HG03066 (cell line): Measurements from ENCODE around the gene KRT26.
"Not testable (repeated sequence)": the region's sequence is repeated elsewhere in the genome, so short reads cannot be mapped to it uniquely, and the experiment has no call there.

ENCODE experiments used
- ATAC-seq: cut with Tn5 transposase; IDR thresholded peaks from one replicate; pipeline ENCODE4 v1.9.1; 2021; ENCODE audit warnings: low read depth; ENCODE audit not compliant: unreplicated experiment

Gene KRT26

DNA sequence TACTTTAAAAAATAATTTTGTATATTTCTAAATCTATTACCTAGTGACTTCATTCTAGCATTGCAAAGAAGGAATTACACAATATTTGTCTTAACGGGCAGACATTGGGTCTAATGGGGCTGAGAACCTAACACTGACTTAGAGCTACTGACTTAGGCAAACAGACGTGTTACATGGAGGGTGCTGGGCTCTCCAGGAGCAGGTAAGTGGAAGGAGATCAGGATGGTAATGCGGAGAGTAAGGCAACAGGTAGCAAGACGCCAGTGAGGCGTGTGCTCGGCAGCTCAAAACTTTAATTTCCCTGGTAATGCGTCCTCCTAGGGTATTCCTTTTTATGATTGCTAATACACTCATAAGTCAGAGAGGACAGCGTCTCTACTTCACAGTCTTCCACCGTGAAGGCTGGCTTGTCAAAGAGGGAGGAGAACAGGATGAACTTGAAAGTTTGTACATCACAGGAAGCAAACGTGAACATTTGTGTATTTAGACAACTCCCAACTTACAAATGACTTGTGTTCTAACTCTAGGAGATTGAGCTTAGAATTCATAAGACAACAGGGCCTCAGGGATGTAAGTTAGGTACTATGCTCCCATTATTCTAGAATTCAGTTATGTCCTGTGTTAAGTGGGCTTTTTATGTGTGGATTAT, 23.1 kb upstream of the KRT26 start:
- no peak for ATAC-seq

DNA sequence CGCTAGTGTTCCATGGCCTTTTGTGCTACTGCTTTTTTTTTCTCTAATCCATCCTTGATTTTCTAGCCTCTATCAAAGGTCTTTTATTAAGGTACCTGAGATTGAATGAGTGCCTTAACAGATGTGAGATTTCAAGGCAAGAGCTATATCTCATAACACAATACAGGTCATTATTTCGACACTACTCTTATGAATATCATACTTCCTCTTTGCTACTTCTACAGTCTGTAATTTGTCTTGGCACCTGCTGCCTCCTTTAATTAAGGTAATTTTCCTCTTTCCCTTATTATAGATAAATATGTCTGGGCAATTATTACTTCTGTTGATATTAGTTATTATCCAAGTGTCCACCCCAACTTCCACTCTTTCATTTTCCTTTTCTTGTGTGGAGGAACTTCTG, 22.5 kb upstream of the KRT26 start:
- no peak for ATAC-seq

DNA sequence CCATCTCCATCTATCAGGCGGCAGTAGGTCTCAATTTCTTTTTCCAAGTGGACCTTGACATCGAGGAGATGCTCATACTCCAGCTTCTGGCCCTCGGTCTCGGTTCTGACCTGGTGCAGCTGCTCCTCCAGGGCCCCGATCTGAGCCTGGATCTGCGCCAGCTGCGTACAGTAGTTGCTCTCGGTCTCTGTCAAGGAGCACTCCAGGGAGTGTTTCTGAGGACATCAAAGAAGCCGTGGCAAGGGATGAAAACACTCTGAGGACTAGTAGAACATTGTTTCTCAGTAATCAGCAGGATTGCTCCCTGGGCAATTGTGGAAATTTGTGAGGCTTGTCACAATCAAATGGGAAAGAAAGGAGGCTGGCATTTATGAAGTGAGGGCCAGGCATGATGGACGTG, 21.8 kb upstream of the KRT26 start:
- ATAC-seq: no peak

DNA sequence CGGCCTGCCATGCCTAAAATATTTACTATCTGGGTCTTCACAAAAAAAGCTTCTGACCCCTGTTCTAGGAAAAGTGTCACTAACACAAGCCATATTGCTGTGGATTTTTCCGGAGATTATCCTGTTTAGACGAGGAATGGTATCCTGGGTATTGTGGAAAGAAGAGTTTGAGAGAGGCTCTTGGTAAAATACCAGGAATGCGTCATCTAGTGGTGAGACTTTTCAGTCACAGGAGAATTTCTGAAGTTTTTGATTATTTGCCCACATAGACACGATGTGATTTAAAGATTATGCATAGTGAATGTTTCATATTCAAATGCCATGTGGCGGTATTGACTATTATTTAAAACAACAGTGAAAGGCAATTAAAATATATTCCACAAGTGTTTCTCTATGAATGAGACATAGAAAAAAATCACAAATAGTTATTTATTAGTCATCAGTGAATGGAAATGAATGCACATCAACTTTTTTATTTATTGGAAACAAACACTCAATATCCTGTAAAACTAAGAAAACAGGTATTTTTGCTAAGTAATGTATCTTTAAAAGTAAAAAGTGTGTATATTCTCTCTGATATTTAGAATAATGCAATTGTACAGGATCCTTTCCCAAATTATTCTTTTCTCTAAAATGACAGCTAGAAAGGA, 19.9 kb upstream of the KRT26 start:
- ATAC-seq: no peak

DNA sequence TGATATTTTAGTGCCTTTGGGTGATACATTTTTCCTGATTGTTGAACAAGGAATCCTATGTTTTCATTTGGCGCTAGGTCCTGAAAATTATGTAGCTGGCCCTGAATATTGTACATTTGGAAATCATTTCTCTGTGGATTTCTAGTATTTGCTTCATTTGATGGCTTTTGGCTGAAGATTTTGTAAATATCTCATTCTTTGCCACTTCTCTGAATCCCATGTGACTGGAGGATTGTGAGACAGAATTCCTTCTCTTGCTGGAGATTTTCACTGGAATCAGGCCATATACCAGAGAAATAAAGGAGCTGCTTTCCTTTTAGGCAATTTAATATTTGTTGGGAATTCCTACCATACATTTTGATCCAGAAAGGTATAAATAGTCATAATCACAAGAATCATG, 19.1 kb upstream of the KRT26 start:
- no peak for ATAC-seq

DNA sequence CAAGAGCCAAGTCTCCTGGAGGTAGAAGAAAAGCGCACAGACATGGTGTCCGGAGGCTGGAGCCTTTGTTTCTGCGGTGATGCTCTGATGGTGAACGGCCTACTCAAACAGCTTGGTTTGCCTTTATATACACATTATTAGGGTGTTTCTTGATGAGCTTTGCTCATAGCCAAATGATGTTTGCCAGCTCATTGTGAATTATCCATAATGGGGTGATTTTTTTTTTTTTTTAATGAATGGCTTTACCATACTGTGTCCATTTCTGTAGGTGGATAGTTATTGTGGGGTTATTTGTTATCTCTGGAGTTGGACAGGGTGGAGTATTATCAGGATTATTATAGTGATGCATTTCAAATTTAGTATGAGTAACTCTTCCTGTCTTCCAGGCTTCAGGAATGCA, 10.4 kb upstream of the KRT26 start, which contains the start of gene KRT27:
KRT27 (minus strand) TSS at position 101 of the 400 bp plus-strand sequence; CDS start at position 44, 57 bp downstream.
- ATAC-seq: no peak

DNA sequence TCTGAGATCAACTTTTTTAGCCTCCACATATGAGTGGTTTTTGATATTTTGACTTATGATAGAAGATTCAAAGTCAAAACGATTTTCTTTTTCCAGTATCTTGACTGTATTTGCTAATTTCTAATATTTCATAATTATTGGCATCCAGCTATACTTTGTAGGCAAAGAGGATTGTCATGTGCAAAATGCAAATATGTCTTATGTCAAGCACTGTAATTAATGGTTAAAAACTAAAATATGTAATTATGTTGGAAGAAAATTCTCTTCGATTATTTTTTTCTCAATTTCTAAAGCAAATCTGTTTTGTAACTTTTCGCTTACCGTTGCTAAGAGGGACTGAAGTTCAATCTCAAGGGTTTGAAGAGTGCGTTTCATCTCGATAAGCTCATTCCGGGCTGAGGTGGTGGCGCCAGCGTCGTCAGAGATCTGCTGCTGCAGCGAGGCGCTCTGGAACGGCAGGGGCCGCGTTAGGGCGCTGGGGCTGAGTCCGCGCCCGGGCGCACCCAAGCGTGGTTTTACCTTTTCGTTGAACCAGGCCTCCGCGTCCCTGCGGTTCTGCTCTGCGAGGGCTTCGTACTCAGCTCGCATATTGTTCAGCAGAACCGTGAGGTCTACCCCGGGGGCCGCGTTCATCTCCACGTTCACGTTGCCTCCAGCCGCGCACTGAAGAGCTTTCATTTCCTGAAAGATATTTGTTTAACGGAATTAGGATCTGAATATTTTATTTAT, 7.3 kb upstream of the KRT26 start:
- ATAC-seq: no peak

DNA sequence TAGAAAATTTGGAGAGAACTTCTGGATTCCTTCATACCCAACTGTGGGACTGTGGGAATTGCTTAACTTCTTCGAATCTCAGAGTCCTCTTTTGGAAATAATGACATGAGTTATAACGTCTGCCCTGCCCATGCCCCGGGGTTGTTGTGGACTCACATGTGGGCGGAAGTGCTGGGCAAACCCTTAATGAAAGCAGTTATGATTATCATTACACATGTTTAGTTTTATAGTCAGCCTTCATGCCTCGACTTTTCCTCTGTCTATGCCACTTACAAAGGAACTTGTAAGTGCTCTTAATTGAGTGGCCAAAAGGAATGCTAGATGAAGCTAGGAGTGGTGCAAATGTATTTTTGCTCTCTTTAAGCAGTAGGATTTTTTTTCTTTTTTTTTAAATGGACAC, 6.5 kb upstream of the KRT26 start:
- no peak for ATAC-seq

DNA sequence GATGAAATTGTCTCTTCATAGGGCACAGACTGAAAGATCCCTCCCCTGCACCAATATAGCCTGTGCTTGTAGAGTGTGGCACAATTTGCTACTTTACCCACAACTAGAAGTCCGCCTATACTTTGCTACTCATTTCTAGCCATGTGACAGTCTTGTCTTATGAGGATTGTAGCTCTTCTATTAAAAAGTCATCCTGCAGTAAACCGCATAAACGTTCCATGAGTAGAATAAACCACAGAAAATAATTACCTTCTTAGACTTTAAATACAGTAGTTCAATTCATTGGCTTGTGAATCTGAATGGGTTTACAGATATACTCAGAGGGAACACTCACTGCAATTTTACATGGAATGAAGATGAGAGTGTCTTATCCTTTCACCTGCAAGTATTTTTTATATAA, 6.0 kb upstream of the KRT26 start:
- no peak for ATAC-seq

DNA sequence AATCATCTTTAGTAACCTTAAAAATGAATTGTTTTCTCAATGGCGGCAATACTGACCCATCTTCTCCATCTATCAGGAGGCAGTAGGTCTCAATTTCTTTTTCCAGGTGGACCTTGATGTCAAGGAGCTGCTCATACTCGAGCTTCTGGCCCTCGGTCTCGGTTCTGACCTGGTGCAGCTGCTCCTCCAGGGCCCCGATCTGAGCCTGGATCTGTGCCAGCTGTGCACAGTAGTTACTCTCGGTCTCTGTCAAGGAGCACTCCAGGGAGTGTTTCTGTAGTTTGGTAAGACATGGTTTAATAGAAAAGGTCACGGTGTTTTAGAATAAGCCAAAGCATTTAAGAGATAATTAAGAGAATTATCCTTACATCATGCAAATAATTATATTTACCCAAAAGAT, 5.5 kb upstream of the KRT26 start:
- no peak for ATAC-seq

DNA sequence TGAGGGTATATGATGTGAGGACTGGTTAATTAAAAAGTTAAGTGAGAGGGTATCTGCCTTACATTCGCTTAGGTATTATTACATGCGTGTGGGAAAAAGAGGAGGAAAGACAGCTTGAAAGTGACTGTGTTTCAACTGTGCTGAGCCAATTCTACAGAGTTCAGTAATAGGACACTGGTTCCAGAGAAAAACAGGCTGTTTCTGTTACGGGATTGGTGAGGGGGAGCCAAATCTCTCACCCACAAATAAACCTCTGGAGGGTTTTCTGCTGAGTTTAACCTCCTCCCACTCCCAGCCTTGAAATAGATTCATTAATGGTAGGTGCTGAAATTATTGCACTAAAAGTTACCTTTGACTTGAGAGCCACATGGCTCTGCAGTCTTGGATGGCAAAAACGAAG, 3.9 kb upstream of the KRT26 start:
- ATAC-seq: no peak

DNA sequence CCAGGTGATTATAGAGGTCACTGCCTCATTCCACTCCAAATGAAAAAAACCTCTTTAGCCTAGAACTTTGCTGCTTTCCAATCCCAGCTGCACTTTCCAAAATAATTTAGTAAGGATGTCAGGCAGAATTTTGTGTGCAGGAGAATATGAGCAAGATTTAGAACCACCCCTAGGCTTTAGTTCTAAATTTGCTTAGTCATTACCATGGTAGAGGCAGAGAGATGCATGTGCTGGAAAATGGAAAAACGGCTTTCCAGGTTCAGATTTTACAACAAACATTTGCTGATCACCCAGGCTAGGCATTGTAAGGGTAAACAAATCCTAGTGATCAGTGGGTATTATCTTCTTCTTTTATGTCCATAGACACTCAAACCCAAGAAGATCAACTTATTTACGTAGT, 6.3 kb downstream of the KRT26 start:
- ATAC-seq: no peak

DNA sequence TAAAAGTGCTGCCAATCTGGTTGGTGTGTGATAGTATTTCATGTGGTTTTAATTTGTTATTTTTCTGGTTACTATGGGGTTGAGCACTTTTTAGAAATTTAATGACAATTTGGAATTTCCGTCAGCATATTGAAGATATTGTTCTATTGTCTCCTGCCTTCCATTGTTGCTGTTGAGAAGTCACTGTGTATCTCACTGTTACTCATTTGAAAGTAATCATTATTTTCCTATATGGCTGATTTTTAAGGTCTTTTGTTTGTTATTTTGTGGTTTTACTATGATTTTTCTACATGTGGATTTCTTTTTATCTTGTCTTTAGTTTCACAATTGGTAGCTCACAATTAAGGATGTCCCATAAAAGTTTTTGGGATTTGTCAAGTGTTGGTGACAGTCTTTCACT, 8.2 kb downstream of the KRT26 start:
- no peak for ATAC-seq

DNA sequence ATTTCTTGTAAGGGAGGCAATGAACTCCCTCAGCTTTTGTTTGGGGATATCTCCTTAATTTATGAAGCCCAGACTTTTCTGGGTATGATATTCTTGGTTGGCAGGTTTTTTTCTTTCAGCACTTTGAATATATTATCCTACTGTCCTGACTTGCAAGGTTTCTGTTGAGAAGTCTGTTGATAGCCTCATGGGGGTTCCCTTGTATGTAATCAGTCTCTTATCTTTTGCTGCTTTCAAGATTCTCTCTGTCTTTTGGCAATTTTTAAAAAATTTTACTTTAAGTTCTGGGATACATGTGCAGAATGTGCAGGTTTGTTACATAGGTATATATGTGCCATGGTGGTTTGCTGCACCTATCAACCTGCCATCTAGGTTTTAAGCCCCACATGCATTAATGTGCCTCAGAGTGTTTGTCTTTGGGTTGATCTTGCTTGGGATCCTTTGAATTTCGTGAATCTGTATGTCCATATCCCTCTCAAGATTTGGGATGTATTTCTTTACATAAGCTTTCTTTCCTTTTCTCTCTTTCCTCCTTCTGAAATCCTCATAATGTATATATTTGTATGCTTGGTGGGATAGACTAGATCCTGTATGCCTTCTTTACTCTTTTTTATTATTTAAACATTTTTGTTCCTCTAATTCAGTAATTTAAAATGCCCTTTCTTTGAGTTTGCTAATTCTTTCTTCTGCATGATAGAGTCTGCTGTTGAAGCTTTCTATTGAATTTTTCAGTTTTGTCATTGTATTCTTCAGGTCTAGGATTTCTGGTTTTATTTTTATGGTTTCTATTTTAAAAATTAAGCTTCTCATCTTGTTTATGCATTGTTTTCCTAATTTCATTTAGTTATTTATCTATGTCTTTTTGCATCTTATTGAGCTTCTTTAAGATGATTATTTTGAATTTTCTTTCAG, 11.6 kb downstream of the KRT26 start:
- ATAC-seq: no peak

DNA sequence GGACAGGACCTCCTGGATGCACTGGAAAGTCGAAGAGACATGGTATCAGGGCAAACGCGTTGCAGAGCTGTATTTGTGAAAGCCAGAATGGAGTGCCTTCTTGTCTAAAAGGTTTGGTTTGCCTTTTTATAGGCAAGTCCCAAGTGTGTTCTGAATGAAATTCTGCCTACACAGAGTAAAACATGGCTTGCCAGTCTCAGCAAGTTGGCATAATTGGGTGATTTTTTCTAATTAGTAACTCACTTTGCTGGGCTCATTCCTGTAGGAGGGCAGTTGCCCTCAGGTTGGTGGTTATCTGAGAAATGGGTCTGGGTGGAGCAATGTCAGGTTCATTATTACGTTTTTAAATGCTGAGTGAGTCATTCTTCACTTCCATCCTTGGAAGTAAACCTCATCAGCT, 16.8 kb downstream of the KRT26 start, which contains the start of gene KRT25:
KRT25 (minus strand) TSS at position 101 of the 400 bp plus-strand sequence; CDS start at position 41, 60 bp downstream.
- ATAC-seq: no peak

DNA sequence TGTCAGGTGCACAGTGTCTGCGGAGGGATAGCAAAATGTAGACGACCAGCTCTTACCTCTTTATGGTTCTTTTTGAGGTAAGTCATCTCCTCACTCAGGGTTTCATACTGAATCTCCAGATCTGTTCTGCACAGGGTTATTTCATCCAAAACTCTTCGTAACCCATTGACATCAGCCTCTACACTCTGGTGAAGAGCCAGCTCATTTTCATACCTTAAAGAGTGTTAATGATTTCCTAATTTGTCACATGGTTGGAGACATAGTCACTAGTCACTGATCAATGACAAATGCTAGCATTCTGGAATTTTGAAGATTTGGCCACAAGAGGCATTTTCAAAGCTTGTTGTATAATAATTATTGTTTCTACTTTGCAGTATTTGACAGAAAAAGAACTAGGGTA, 18.2 kb downstream of the KRT26 start:
- ATAC-seq: no peak

DNA sequence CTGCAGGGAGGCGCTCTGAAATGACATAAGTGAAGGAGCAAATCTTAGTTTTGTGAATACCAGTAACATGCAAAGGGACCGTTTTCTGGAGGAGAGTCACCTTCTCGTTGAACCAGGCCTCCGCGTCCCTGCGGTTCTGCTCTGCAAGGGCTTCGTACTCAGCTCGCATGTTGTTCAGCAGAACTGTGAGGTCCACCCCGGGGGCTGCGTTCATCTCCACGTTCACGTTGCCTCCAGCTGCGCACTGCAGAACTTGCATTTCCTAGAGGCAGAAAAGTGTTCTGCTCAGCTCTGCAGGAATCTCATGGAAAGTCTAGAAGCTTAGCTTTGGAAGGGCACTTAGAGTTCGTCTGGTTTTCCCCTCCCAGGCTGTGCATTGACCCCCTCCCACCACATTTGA, 20.9 kb downstream of the KRT26 start:
- ATAC-seq: no peak

DNA sequence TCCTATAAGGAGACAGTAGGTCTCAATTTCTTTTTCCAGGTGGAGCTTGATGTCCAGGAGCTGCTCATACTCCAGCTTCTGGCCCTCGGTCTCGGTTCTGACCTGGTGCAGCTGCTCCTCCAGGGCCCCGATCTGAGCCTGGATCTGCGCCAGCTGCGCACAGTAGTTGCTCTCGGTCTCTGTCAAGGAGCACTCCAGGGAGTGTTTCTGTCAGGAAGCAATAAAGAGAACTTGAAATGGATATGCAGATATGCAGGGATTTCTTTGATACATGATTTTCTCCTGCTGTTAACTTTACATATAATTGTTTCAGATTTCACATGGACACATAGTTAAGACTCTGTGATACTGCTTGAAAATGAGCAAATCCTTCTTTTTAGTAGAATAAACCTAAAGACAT, 21.6 kb downstream of the KRT26 start:
- no peak for ATAC-seq

DNA sequence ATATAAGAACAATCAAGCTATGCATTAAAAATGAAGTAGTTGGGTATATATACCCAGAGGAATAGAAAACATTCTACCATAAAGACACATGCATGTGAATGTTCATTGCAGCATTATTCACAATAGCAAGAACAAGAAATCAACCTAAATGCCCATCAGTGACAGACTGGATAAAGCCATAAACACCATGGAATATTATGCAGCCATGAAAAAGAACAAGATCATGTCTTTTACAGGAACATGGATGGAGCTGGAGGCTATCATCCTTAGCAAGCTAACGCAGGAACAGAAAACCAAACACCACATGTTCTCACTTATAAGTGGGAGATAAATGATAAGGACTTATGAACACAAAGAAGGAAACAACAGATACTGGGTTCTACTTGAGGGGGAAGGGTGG, 23.3 kb downstream of the KRT26 start:
- ATAC-seq: not testable (repeated sequence)

DNA sequence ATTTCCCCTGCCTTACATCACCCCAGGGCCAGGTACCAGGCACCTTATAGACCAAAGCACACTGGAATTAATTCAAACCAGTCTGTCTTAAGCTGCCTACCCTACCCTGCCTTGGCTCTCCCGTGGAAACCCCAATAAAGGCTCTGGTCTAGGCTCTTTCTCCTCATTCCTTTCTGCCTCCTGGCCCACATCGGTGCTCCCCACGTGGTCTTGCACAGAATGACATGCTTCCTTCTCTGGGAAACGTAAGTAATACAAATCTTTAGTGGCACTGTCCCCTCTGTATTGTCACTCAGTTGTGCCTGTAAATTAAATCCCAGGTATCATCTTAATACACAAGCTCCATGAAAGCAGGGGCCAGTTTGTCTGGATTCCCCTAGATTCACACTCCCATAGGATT, 33.4 kb downstream of the KRT26 start:
- no peak for ATAC-seq

DNA sequence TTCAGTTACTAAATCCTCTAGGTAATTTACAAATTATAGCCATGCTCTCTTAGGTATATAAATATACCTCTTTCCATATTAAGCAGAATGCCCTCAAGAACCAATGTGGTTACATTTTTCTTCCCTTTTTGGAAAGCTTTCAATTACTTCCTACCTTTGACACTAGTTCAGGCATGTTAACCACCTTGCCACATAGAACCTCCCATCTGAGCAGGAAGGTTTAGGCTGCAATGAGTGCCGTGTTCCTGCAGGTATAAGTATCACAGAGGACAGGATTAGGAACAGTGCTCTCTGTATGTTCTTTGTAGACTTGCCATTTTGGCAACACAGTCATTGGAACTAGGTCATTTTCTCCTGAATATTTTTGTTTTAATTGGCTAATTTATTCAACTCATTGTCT, 37.0 kb downstream of the KRT26 start:
- ATAC-seq: no peak
